ENCODE results near the gene SPTAN1.

The SPTAN1 gene

GRCh38 chr9:128587453-128587852, 35.1 kb downstream of the SPTAN1 start:
- FAIRE-seq (no peak), DNase-seq (ENCODE audit: insufficient read length, low spot score) (no peak)
- TF ChIP-seq, protein P1, sequence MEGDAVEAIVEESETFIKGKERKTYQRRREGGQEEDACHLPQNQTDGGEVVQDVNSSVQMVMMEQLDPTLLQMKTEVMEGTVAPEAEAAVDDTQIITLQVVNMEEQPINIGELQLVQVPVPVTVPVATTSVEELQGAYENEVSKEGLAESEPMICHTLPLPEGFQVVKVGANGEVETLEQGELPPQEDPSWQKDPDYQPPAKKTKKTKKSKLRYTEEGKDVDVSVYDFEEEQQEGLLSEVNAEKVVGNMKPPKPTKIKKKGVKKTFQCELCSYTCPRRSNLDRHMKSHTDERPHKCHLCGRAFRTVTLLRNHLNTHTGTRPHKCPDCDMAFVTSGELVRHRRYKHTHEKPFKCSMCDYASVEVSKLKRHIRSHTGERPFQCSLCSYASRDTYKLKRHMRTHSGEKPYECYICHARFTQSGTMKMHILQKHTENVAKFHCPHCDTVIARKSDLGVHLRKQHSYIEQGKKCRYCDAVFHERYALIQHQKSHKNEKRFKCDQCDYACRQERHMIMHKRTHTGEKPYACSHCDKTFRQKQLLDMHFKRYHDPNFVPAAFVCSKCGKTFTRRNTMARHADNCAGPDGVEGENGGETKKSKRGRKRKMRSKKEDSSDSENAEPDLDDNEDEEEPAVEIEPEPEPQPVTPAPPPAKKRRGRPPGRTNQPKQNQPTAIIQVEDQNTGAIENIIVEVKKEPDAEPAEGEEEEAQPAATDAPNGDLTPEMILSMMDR (IDR thresholded peaks at IDR 0.05; ENCODE audit: insufficient read depth, missing control alignments) = no peak

DNA sequence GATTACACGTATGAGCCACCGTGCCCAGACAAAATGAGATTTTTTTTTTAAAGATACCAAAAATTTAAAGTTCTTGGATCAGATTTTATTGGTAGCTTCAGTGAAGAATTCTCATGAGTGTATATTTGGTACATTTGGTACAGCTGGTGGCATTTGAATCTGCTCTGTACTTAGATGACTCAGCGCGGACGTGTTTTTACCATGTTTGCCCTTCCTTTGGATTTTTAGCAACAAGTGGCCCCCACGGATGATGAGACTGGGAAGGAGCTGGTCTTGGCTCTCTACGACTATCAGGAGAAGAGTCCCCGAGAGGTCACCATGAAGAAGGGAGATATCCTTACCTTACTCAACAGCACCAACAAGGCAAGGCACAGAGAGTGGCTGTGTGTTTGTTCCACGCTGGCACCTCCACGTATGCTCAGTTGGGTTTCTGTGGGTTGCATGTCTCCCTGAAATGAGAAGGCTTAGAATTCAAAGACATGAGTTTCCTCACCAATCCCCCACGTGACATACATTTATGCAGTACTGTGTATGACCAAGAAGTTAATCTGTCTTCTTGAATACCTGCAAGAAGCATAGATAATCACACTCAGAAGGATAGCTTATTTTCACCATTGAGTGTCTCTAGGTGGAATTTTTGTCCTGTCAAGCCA, 36.3 kb downstream of the SPTAN1 start:
- DNase-seq (ENCODE audit: insufficient read length, low spot score) = no peak
- TF ChIP-seq, protein P1 (IDR thresholded peaks at IDR 0.05; ENCODE audit: insufficient read depth, missing control alignments) = no peak
- FAIRE-seq = no peak

DNA sequence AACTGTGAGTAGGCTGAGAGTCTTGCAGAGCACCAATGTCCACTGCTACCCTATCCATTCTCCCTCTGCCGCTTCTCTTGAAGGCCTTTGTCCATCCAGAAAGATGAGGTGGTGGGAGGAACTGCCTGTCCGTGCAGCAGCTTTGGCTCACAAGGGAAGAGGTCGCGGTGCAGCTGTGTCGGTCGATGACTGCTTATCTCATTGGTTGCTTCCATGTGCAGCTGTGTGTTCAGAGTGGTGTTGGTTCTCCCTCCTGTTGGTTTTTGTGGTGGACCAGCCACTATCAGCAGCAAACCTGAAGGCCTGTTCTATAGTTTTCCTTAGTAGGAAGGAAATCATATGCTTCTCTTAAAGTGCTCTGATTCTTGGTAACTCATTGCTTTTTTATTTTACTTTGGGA, 40.7 kb downstream of the SPTAN1 start:
- TF ChIP-seq, protein P1 (IDR thresholded peaks at IDR 0.05; ENCODE audit: insufficient read depth, missing control alignments) = no peak
- FAIRE-seq (no peak), DNase-seq (ENCODE audit: insufficient read length, low spot score) (no peak)

DNA sequence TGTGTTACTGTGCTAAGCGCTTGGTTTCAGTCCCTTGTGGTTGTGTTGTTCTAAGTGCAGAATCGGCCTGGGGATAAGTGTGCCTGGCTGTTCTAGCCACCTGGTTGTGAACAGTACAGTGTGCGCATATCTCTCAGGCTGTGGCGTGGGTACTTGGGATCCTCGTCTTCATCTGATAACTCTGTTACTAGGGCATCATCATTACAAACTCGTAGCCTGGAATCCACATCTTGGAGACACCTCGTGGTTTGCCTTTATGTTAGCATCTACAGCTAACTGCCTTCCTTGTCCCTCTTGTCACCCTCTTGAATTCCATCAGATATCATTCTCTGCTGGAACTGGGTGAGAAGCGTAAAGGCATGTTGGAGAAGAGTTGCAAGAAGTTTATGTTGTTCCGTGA, 41.5 kb downstream of the SPTAN1 start:
- TF ChIP-seq, protein P1 (IDR thresholded peaks at IDR 0.05; ENCODE audit: insufficient read depth, missing control alignments) = no peak
- no peak for FAIRE-seq
- DNase-seq (ENCODE audit: insufficient read length, low spot score) = no peak

- FAIRE-seq (no peak), DNase-seq (ENCODE audit: insufficient read length, low spot score) (no peak)
- TF ChIP-seq, protein P1 (IDR thresholded peaks at IDR 0.05; ENCODE audit: insufficient read depth, missing control alignments) = no peak
These were observed 43.1 kb downstream of the SPTAN1 start for GRCh38 chr9:128595471-128595870.

GRCh38 chr9:128600099-128600498, 47.7 kb downstream of the SPTAN1 start:
- TF ChIP-seq, protein P1 (IDR thresholded peaks at IDR 0.05; ENCODE audit: insufficient read depth, missing control alignments) = no peak
- FAIRE-seq = no peak

DNA sequence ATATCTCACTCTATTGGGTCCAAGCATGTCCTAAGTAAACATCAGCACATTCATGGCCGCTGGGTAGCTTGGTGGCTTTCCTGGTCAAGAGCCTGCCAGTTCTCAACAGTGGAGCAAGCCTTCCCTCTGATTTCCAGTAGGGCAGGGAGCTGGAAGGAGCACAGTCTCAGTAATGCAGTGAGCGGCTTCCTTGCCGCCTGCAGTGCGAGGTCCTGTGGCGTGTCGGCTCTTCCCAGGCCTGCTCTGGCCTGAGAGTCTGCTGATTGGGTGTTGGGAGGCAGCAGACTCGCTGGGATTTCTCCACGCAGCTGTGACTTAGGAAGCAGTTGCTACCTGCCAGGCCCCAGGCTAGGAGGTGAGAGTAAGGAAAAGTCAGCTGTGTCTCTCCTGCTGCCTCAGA, 51.3 kb downstream of the SPTAN1 start:
- DNase-seq (ENCODE audit: insufficient read length, low spot score) = no peak
- TF ChIP-seq, protein P1 (IDR thresholded peaks at IDR 0.05; ENCODE audit: insufficient read depth, missing control alignments) = no peak
- FAIRE-seq = no peak

More at GRCh38 chr9:128600099-128600498, 47.7 kb downstream of the SPTAN1 start:
- no peak for DNase-seq (ENCODE audit: insufficient read length, low spot score)

Data from D721Med (cell line).